HG02678 (cell line): ENCODE measurements around the gene GUCY2C.
A peak's percentile ranks its signal among the peaks of the same experiment; 100 is the strongest.
"Not testable (repeated sequence)": the region's sequence is repeated elsewhere in the genome, so short reads cannot be mapped to it uniquely, and the experiment has no call there.

Source experiments
- ATAC-seq: cut with Tn5 transposase; IDR thresholded peaks from one replicate; pipeline ENCODE4 v1.9.1; 2021; ENCODE audit warnings: mild to moderate bottlenecking, moderate library complexity; ENCODE audit not compliant: unreplicated experiment

GUCY2C gene

GRCh38 chr12:14696265-14696741, at the start of gene GUCY2C:
TSS of gene GUCY2C (minus strand) at chr12:14696599. CDS start at chr12:14696448, 151 bp downstream.
- no peak for ATAC-seq

- no peak for ATAC-seq
Observed at GRCh38 chr12:14743061-14743460, 46.7 kb upstream of the GUCY2C start.

GRCh38 chr12:14741942-14742341, 45.5 kb upstream of the GUCY2C start:
- no peak for ATAC-seq

- no peak for ATAC-seq
Observed at GRCh38 chr12:14741153-14741552, 44.8 kb upstream of the GUCY2C start.

GRCh38 chr12:14736441-14736840, 40.0 kb upstream of the GUCY2C start:
- ATAC-seq = not testable (repeated sequence)

GRCh38 chr12:14731821-14732220, 35.4 kb upstream of the GUCY2C start:
- ATAC-seq = no peak

GRCh38 chr12:14729586-14729985, 33.2 kb upstream of the GUCY2C start:
- ATAC-seq = no peak

GRCh38 chr12:14723763-14724162, 27.4 kb upstream of the GUCY2C start:
- peak; percentile 66 for ATAC-seq

- ATAC-seq = peak; percentile 56
Observed at GRCh38 chr12:14716848-14717444, 20.5 kb upstream of the GUCY2C start.

GRCh38 chr12:14714437-14714836, 18.0 kb upstream of the GUCY2C start:
- no peak for ATAC-seq

- ATAC-seq = no peak
Observed at GRCh38 chr12:14710632-14711320, 14.4 kb upstream of the GUCY2C start.

GRCh38 chr12:14701809-14702568, 5.6 kb upstream of the GUCY2C start:
- ATAC-seq = no peak

GRCh38 chr12:14700935-14701334, 4.5 kb upstream of the GUCY2C start:
- ATAC-seq = no peak

GRCh38 chr12:14699923-14700322, 3.5 kb upstream of the GUCY2C start:
- ATAC-seq = no peak

GRCh38 chr12:14698555-14698954, 2.2 kb upstream of the GUCY2C start:
- no peak for ATAC-seq

- ATAC-seq = no peak
Observed at GRCh38 chr12:14695715-14696141, 671 bp downstream of the GUCY2C start.

GRCh38 chr12:14694970-14695369, 1.4 kb downstream of the GUCY2C start:
- no peak for ATAC-seq

GRCh38 chr12:14694145-14694714, 2.2 kb downstream of the GUCY2C start:
- ATAC-seq = no peak

- ATAC-seq = no peak
Observed at GRCh38 chr12:14693116-14693515, 3.3 kb downstream of the GUCY2C start.

GRCh38 chr12:14691560-14691959, 4.8 kb downstream of the GUCY2C start:
- no peak for ATAC-seq

GRCh38 chr12:14689996-14690395, 6.4 kb downstream of the GUCY2C start:
- ATAC-seq = no peak
